ENCODE results near the gene MAP2K4. TPM values are rescaled to one million over a fixed set of nuclear protein-coding genes. Genes with fewer than 3 reads are reported as not detected.
A peak's percentile ranks its signal among the peaks of the same experiment; 100 is the strongest.

MAP2K4 gene
- total and polyA plus RNA-seq, 2 experiments from 2014 or later = 43.4 to 76.9 TPM

GRCh38 chr17:12070561-12070960 is 49.9 kb downstream of the MAP2K4 start:
- Histone ChIP-seq H3K9me3 (ENCODE audit: low read depth) (no peaks in the 10 kb centered on the region), H3K27me3 (no peaks in the 10 kb centered on the region), H3K36me3 (no peaks in the 10 kb centered on the region), H3K27ac (no peak overlapping the region), H3K4me1 (ENCODE audit: low read depth) (no peaks in the 10 kb centered on the region), H3K4me3 (no peak overlapping the region)
- DNase-seq (ENCODE audit: low read depth in 1 of 2, low spot score in 1 of 2) = peak in 1 of 2 donors; percentile 71
- no peak for TF ChIP-seq CTCF (IDR thresholded peaks at IDR 0.05; ENCODE audit: low read depth, low read length)

- no peak overlapping the region for H3K27ac ChIP-seq
- no peaks in the 10 kb centered on the region for H3K27me3 ChIP-seq
- H3K9me3 ChIP-seq (ENCODE audit: low read depth) = no peaks in the 10 kb centered on the region
- no peak overlapping the region for H3K4me3 ChIP-seq
- TF ChIP-seq CTCF (IDR thresholded peaks at IDR 0.05; ENCODE audit: low read depth, low read length) = no peak
- H3K4me1 ChIP-seq (ENCODE audit: low read depth) = no peaks in the 10 kb centered on the region
- DNase-seq (ENCODE audit: low read depth in 1 of 2, low spot score in 1 of 2) = no peak
- no peaks in the 10 kb centered on the region for H3K36me3 ChIP-seq
Measured at GRCh38 chr17:12074346-12074745, 53.7 kb downstream of the MAP2K4 start.

DNA sequence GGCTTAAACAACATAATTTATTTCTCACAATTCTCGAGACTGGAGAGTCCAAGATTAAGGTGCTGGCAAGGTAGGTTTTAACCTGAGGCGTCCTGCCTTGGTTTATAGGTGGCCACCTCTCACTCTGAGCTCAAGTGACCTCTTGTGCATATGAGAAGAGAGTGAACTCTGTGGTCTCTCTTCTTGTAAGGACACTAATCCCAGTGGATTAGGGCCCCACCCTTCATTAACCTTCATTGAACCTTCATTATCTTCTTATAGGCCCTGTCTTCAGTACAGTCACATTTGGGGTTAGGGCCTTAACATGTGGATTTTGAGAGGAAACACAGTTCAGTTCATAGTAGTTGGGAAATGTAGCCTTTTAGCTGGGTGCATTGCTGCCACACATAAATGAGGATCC is 57.1 kb downstream of the MAP2K4 start:
- Histone ChIP-seq H3K9me3 (ENCODE audit: low read depth) (no peaks in the 10 kb centered on the region), H3K36me3 (no peaks in the 10 kb centered on the region), H3K27me3 (no peaks in the 10 kb centered on the region), H3K4me3 (no peak overlapping the region), H3K27ac (no peak overlapping the region), H3K4me1 (ENCODE audit: low read depth) (no peaks in the 10 kb centered on the region)
- DNase-seq (ENCODE audit: low read depth in 1 of 2, low spot score in 1 of 2) = no peak
- TF ChIP-seq CTCF (IDR thresholded peaks at IDR 0.05; ENCODE audit: low read depth, low read length) = no peak

DNA sequence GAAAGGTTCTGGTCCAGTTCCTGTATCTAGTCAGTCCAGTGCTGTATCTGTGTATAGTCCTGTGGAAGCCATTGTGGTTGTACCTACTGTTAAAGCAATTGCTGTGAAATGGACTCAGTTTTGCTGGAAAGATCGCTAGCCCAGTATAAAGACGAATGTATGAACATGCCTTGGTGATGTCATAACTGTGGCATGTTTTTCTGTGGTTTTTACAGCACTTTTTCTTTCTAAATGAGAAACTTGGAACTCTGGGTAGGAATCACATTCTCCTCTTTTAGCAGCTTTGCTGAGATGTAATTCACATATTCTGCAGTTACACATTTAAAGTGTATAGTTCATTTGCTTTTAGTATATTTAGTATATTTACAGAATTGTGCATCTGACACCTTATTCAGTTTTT is 58.1 kb downstream of the MAP2K4 start:
- no peak overlapping the region for H3K27ac ChIP-seq

GRCh38 chr17:12081720-12082119 is 61.0 kb downstream of the MAP2K4 start:
- Histone ChIP-seq H3K4me3 (no peak overlapping the region), H3K36me3 (no peaks in the 10 kb centered on the region), H3K9me3 (ENCODE audit: low read depth) (no peaks in the 10 kb centered on the region), H3K4me1 (ENCODE audit: low read depth) (no peaks in the 10 kb centered on the region), H3K27ac (no peak overlapping the region), H3K27me3 (no peaks in the 10 kb centered on the region)
- no peak for DNase-seq (ENCODE audit: low read depth in 1 of 2, low spot score in 1 of 2)
- no peak for TF ChIP-seq CTCF (IDR thresholded peaks at IDR 0.05; ENCODE audit: low read depth, low read length)

More for the DNA sequence above, 58.1 kb downstream of the MAP2K4 start:
- H3K9me3 ChIP-seq (ENCODE audit: low read depth) = no peaks in the 10 kb centered on the region
- no peaks in the 10 kb centered on the region for H3K4me1 ChIP-seq (ENCODE audit: low read depth)
- peak in 1 of 2 donors; percentile 71 for DNase-seq (ENCODE audit: low read depth in 1 of 2, low spot score in 1 of 2)
- H3K4me3 ChIP-seq = no peak overlapping the region
- no peaks in the 10 kb centered on the region for H3K27me3 ChIP-seq
- H3K36me3 ChIP-seq = no peaks in the 10 kb centered on the region
- TF ChIP-seq CTCF (IDR thresholded peaks at IDR 0.05; ENCODE audit: low read depth, low read length) = no peak

Data from cardiac muscle cell (in vitro differentiated cells and primary cell).